DOHH2 (cell line): ENCODE results near the gene WDTC1.

Experiments used
- EZH2phosphoT487 ChIP-seq: fragments of 200-600 bp; sonication (generic); IDR thresholded peaks from 2 replicates; pipeline ENCODE4 v1.6.1; 2017; ENCODE audit warnings: borderline replicate concordance, mild to moderate bottlenecking, antibody characterized with exemption, low read length, moderate library complexity, mixed read lengths
- TF ChIP-seq, protein P1 (sequence below): fragments of 200-600 bp; sonication (generic); IDR thresholded peaks from one replicate; pipeline ENCODE4 v1.5.1; 2014; ENCODE audit warnings: antibody characterized with exemption, mild to moderate bottlenecking, low read depth, low read length; ENCODE audit not compliant: poor library complexity, severe bottlenecking

DNA sequence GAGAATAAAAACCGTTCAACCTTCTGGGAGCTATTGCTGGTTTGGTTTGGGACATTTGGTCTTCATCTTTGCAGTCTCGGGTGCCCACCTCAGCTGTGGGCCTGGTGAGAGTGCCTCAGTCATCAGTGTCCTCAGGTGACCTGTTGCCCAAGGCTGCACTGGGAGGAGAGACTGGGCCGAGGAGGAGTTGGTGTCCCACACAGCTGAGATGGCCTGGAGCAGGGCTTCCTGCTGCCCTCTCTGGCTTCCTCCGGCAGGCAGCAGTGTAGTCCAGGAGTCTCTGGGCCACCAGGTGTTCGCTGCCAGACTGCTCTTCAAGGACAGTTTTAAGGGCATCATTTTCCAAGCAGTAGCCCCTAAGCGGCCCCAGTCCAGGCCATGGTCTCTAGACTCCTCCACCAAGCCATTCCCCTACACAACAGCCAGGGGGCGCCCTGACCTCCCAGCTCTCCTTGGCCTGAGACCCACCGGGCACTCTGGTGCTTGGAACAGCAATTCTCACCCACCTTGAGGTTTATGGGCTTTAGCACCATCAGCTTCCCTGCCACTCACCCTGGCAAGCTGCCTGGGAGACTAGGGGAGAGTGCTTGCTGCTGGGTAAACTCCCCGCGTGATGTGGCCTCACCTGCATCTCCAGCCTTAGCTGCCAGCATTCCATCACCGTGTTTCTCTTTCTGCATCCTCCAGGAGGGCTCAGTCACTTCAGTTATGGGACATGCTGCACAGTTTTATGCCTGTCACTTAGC, 98.3 kb downstream of the WDTC1 start:
- TF ChIP-seq, protein P1, sequence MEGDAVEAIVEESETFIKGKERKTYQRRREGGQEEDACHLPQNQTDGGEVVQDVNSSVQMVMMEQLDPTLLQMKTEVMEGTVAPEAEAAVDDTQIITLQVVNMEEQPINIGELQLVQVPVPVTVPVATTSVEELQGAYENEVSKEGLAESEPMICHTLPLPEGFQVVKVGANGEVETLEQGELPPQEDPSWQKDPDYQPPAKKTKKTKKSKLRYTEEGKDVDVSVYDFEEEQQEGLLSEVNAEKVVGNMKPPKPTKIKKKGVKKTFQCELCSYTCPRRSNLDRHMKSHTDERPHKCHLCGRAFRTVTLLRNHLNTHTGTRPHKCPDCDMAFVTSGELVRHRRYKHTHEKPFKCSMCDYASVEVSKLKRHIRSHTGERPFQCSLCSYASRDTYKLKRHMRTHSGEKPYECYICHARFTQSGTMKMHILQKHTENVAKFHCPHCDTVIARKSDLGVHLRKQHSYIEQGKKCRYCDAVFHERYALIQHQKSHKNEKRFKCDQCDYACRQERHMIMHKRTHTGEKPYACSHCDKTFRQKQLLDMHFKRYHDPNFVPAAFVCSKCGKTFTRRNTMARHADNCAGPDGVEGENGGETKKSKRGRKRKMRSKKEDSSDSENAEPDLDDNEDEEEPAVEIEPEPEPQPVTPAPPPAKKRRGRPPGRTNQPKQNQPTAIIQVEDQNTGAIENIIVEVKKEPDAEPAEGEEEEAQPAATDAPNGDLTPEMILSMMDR: peak; percentile 96
- TF ChIP-seq EZH2phosphoT487: no peak
